TTC549 (cell line): ENCODE results near the gene TRIM25.

Experiments used
- FAIRE-seq: peaks from 2 replicates; lab custom pipeline; 2012; peaks lifted over from hg19 to GRCh38; lab: Jason Lieb, UNC

TRIM25 gene

DNA sequence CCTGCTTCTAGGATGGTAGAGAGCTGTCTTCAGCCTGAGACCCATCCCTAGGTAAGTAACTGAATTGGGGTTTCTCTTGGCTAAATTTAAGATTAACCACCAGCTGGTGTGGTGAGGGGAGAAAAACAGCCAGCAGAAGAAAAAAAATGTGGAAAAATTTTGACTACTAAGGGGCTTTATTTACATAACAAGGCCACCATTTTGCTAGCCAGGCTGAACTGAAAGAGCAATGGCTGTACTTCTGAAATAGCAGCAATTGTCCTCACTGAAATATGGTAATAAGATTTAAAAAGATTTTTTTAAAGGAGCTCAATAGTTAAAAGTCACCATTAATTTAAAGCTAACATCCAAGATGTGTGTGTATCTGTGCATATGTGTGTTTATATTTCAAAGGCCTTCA lies 12.4 kb upstream of the TRIM25 start:
- no peak for FAIRE-seq

DNA sequence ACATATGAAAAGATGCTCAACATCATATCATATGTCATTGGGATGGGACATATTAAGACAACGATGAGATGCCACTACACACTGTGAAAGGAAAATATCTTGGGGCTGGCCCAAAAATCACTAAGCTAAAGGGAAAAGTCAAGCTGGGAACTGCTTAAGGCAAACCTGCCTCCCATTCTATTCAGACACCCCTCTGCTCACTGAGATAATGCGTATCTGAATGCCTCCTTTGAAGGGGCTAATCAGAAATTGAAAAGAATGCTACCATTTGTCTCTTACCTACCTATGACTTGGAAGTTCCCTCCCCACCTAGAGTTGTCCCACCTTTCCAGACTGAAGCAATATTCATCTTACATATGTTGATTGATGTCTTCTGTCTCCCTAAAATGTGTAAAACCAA lies 11.2 kb upstream of the TRIM25 start:
- no peak for FAIRE-seq

DNA sequence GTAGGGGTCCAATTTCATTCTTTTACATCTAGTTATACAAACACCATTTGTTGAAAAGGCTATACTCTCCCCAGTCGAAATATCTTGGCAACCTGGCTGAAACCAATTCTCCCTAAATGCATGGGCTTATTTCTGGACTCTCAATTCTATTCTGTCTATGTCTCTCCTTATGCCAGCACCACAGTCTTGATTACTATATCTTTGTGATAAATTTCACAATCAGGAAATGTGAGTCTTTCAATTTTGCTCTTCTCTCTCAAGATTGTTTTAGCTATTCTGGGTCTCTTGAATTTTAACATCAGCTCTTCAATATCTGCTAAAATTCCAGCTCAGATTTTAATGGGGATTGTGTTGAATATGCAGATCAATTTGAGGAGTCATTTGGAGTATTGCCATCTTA lies 5.9 kb upstream of the TRIM25 start:
- FAIRE-seq, result no peak

DNA sequence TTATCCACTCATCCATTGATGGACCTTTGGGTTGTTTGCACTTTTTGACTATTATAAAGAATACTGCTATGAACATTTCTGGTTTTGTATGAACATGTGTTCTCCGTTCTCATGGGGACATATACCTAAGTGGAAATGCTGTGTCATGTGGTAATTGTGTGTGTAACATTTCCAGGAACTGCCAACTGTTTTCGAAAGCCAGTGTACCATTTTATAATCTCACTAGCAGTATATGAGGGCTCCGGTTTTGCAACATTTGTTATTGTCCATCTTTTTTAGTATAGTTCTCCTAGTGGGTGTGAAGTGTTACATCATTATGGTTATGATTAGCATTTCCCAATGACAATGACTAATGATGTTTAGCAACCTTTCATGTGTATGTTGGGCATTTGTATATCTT lies 5.1 kb upstream of the TRIM25 start:
- no peak for FAIRE-seq

DNA sequence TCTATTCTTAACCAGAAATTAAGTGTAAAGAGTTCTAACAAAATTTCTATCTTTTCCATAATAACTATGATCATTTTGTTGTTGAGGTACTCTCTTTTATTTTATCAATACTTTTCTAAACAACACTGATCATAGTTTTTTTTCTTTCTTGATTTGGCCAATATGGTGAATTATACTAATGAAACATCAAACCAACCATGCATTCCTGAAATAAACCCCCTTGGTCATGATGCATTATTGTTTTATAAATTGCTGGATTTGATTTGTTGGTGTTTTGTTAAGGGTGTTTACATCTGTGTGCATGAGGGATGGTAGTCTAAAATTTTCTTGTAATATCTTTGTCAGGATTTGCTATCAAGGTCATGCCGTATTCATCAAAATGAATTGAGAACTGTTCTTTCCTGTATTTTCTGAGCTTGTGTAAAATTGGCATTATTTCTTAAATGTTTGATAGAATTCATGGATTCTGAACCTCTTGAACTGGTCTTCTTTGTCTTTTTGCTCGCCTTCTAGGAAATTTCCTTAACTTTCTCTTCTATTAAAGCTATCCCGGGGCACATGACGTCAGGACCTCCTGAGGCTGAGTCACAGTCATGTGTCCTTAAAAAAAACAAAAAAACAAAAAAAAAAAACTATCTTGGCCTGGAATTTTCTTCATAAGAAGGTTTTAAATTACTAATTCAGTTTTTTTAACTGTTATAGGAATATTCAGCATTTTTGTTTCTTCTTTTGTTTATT lies 3.9 kb upstream of the TRIM25 start:
- no peak for FAIRE-seq

DNA sequence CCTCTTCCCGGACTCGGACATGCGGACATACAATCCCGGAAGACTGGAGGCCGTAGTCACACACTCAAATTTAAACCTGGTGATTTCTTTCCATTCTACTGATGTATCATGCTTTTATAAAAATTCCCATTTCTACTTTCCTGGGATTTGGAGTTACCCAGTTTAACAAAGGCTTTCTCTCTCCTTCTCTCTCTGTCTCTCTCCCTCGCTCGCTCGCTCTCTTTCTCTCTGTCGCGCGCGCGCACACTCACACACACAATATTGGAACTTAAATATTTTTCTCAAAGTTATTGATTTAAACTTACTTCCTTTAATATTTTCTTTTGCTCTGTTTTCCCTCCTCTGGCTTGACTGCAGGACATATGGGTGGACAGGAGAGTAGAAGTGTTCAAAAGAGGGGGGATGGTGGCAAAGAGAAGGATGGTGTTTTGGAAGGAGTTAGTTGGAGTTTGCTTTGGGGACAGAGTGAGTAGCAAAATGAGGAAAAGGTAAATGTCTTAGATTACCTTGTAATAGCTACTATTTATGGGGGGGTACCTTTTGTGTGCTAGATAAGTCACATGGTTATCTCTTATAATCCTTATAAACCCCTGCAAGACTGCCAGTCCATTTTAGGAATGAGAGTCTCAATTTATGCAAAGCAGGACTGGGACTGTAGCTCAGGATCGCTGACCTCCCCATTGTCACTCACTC lies 878 bp upstream of the TRIM25 start:
- no peak for FAIRE-seq

DNA sequence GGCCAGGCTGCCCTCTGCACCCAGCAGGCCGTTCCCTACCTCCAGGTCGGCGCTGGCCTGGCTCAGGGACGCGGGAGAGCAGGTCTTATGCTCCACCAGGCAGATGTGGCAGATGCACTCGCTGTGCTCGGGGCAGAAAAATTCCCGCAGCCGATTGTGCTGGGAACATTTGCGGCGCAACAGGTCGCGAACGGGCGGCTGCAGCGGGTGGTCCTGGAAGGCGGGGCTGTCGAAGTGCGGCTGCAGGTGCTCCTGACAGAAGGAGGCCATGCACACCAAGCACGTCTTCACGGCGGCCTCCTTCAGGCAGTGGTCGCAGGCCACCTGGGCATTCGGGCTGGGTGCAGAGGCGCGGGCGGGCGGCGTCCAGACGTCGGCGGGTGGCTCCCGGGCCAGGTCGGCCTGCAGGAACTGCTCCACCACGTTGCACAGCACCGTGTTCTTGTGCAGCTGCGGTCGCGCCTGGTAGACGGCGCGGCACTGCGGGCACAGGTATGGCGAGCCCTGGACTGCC lies 439 bp downstream of the TRIM25 start:
- FAIRE-seq, result no peak

DNA sequence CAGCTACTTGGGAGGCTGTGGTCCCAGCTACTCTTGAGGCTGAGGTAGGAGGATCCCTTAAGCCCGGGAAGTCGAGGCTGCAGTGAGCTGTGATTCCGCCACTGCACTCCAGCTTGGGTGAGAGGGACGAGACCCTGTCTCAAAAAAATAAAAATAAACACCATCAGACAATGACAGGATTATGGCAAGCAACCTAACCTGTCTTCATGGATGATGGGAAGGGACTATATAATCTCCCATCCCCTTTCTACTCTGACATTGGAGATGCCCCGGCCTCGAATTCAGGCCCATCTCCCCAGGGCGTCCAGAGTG lies 893 bp downstream of the TRIM25 start:
- FAIRE-seq, result no peak

DNA sequence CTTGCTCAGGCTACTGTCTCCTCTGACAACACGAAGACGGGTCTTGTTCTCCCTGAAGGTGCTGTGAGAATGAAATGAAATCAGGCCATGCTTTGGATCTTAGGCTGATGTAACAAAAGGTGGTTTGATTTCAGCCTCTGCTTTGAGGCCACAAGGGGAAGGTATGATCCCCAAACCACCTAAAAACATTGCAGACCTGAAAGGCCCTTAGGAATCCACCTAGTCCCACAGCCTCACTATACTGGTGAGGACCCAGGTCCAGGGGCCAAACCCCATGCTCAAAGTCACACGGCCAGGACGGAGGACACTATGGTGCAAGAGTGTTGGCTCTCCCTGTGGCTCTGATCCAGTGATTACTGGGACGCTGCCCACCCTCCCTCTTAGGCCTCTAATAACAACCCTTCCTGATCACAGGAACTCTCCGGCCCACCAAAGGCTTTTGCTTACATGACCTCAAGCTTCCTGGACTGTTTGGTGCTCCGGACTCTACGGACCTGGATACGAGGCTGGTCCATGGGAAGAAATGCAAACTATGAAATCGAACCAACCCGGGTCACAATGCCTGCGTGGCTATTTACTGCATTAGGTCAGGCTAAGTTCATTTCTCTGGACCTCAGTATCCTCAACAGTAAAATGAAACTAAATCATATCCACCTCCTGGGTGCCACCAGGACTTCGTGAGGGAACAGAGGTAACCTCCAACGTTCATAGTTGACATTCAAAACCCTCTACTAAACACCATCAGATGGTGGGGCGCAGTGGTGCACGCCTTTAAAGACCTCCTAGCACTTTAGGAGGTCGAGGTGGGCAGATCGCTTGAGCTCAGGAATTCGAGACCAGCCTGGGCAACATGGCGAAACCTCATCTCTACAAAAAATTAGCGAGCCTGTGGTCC lies 1.5 kb downstream of the TRIM25 start:
- FAIRE-seq, result no peak

DNA sequence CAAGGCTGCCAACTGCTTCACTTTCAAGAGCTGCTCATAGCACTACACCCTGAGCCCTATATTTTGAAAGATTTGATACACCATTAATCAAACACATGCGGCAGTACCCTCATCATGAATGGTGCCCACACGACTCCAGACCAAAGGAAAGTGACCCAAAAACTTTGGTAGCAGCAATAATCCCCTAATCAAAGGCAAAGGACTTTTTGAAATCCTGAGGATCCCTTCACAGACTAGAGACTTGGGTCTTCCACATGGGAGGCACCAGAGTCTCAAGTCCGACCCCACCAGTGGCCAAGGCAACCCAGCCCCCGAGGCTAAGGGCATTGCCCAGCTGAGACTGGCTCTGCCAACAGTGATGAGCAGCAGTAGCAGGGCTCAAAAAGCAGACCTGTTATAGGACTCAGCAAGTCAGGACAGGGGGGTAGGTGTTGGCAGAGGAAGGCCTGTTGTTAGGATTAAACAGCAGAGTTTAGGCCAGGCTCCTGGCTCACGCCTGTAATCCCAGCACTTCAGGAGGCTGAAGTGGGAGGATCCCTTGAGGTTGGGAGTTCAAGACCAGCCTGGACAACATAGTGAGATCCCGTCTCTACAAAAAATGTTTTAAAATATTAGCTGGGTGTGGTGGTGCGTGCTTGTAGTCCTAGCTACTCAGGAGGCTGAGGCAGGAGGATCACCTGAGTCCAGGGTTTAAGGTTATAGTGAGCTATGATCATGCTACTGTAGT lies 3.2 kb downstream of the TRIM25 start:
- FAIRE-seq, result no peak

DNA sequence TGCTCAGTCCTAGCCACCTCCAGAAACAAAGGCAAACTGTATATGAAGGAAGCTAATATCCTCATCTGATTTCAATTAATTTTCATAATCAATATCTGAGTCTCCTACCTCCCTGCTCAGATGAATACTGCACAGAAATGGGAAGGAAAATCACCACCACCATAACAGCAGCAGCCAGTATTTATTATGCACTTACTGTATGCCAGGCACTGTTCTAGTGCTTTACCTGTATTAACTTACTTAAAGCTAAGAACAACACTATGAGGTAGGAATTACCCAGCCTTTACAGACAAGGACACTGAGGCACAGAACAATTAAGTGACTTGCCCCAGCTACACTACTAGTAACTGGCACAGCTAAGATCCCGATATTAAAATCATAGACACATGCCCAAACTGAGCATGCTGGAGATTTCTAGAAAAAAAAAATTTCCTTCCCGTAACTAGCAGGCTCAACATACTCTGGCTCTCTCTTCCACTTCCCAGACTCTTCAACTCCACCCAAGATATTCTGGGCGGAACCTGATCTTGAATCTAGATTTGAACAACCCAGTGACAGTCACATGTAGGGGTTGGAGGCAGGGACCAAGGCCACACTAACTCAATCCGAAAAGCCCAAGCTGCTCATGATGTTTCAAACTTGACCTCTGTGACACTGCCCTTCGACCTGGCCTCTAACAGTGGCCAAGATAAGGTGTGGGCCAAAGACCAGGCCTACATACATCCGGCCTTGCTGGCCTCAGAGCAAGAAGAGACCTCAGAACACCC lies 3.9 kb downstream of the TRIM25 start:
- no peak for FAIRE-seq

DNA sequence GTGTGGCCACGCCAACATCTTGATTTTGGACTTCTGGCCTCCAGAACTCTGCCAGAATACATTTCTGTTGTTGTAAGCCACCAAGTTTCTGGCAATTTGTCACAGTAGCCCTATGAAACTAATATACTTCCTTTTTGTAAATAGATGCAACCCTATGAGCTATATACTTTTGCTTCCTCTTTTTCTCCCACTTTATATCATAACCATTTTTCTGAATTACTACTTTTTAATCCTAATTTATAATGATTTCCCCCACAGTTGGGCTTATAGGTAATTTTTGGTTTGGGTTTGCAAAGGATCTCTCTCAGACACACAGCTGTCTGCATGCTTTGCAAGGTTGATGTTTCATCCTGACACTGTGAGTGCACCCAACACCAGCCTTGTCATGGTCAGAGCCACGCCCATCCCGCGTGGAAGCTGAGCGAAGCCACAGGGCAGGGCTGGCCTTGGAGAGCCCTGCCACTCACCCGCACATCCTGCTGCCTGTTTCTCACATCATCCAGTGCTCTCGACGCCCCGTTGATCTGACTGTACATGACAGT lies 5.8 kb downstream of the TRIM25 start:
- FAIRE-seq, result no peak

DNA sequence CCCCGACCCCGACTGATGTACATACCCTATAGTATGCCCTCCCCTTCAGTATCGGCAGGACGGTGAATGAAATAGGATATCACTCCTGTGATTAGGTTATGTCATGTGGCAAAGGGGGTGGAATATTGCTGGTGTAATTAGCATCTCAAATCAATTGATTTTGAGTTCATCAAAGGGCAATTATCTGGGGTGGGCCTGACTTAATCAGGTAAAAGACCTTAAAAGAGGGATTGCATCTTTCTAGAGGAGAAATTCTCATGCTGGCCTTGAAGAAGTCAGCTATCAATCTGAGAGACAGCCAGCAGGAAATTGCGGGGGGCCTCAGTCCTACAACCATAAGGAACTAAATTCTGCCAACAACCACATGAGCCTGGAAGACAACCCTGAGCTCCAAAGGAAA lies 10.3 kb downstream of the TRIM25 start:
- no peak for FAIRE-seq

DNA sequence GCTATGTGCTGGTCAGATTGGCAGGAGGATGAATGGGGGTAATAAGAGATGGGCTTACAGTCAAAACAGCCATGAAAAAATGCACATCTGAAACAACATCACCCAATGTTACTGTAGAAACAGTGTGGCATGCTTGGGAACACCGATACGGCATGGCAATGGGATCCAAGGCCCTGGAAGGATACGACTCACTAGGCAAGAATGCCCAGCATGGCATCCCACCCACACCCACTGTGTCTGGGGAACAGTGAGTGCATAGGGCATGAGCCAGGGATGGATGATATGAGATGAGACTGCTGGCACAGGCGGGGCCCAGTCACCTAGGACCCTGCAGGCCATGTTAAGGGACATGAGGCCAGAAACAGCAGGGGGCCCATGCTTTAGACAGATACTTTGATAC lies 11.5 kb downstream of the TRIM25 start:
- FAIRE-seq, result no peak

DNA sequence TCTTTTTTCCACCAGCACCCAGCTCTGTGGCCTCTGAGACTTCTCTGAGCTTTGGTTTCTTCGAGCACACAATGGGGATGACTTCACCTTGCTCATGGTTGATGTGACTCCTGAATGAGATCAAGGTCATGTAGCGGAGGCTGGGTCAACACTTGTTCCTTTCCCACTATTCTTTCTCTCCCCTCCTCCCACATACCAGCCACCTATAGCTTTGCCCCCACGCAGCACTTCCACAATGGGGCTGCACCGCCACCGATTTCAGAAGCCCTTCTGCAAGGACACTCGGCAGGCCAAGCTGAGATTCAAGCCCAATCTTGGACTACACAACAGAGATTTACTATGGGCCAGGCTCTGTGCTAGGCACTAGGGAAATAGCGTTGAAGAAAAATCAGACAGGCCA lies 14.4 kb downstream of the TRIM25 start:
- no peak for FAIRE-seq

DNA sequence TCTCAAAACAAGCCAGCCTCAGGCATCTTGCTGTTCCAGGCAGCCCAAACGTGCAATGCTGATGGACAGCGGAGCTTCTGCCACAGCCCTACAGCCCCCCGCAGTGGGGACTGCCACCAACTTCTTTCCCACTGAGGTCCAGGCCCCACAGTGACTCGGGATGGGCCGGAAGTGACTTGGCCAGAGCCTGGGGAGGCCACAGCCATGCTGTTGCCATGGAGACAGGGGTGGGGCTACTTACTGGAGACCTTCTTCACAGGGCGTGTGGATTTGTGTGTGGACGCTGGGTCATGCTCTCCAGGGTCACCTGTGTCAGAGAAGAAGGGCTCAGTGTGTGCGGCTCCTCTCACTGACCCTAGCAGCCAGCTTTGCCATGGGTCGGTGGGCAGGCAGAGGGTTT lies 15.0 kb downstream of the TRIM25 start:
- FAIRE-seq, result no peak

DNA sequence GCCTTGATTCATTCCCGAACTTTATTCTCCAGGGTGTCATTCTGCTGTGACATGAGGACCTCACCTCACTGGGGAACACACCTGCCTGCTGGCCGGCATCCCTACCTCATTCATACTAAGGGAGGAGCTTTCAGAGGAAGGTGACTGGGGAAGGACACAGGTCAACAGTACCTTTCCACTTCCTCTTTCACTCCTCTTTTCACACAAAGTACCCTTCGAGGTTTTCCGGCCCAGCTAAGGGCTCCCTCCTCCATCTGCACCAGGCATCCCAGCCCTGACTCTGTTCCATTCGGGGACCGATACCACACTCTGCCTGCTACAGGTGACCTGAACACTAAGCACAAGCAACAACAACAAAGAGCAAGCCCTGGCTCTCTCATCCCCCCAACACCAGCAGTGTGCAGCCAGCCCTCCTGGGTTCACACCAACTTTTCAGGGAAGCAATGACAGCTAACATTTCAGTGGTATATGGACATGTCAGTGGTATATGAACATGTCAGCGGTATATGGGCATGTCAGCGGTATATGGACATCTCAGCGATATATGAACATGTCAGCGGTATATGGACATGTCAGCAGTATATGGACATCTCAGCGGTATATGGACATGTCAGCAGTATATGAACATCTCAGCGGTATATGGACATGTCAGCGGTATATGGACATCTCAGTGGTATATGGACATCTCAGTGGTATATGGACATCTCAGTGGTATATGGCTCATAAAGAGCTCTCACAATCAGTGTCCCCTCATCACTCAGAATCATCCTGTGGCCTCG lies 16.0 kb downstream of the TRIM25 start:
- FAIRE-seq, result no peak

DNA sequence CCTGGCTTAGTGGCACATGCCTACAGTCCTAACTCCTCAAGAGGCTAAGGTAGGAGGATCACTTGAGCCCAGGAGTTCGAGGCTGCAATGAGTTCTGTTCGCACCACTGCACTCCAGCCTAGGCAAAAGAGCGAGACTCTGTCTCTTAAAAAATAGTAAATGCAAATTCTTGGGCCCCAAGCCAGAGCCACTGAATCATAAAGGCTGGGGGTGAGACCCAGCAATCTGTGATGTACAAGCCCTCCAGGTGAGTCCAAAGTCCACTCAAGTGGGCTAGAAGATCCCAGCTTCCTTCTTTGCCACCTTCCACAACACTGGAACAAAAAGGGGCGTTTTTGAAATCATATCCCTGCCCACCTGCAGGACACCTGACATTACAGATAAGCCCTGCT lies 16.9 kb downstream of the TRIM25 start:
- FAIRE-seq, result no peak

DNA sequence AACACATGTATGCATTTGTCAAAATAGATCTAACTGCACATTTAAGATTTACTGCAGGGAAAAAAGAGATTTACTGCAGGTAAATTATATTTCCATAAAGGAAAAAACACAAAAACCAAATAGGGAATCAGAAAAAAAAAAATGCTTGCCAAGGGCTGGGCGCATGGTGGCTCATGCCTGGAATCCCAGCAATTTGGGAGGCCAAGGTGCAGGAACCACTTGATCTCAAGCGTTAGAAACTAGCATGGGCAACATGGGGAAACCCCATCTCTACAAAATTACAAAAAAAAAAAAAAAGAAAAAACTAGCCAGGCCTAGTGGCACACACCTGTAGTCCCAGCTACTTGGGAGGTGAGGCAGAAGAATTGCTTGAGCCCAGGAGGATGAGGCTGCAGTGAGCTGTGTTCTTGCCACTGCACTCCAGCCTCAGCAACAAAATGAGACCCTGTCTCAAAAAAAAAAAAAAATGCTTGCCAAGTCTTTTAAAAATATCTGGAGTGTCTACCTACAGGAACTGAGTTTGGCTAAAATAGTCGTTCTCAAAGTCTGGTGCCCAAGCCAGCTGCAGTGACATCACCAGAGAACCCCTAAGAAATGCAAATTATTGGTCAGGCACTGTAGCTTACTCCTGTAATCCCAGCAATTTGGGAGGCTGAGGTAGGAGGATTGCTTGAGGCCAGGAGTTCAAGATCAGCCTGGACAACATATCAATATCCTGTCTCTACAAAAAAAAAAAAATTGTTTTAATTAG lies 17.5 kb downstream of the TRIM25 start:
- no peak for FAIRE-seq
